Glomerular endothelial cell (primary cell): ENCODE data around the gene GMCL2. TPM values are rescaled to one million over a fixed set of nuclear protein-coding genes. Genes with fewer than 3 reads are reported as not detected.

Source experiments
- DNase-seq: peaks from one replicate; pipeline ENCODE4 v3.0.0-alpha.2; 2011; ENCODE audit warnings: low read depth, low spot score; ENCODE audit errors: extremely low read depth
- total RNA-seq: library from RNA; depleted of rRNA; stranded (reverse); fragments of >200 nt; gene quantifications from 2 replicates; pipeline ENCODE4 v1.2.3, GENCODE V29; 2015

Gene GMCL2
- total RNA-seq, 1 donor from 2014 or later = not detected

DNA sequence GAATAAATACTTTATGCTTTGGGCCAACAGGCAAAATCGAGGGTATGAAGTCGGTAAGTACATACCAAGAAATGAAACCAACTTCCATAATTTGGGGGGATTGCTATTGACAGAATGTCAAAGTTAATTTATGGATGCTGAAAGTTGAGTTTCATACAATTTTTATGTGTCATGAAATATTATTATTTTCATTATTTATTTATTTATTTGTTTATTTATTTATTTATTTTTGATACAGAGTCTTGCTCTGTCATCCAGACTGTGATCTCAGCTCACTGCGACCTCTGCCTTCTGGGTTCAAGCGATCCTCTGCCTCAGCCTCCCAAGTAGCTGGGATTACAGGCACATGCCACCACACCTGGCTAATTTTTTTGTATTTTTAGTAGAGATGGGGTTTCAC is 4.5 kb upstream of the GMCL2 start:
- no peak for DNase-seq

DNA sequence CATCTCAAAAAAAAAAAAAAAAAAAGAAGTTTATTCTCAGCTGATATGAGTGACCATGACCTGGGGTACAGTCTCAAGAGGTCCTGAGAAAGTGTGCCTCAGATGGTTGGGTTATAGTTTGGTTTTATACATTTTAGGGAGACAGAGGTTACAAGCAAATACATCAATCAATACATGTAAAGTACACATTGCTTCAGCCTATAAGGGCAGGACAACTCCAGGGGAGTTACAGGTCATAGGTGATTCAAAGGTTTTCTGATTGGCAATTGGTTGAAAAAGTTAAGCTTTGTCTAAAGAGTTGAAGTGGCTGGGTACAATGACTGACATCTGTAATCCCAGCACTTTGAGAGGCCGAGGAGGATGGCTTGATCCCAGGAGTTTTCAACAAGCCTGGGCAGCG is 2.3 kb upstream of the GMCL2 start:
- DNase-seq = no peak

GRCh38 chr5:178186427-178186826 is 744 bp downstream of the GMCL2 start:
- no peak for DNase-seq

DNA sequence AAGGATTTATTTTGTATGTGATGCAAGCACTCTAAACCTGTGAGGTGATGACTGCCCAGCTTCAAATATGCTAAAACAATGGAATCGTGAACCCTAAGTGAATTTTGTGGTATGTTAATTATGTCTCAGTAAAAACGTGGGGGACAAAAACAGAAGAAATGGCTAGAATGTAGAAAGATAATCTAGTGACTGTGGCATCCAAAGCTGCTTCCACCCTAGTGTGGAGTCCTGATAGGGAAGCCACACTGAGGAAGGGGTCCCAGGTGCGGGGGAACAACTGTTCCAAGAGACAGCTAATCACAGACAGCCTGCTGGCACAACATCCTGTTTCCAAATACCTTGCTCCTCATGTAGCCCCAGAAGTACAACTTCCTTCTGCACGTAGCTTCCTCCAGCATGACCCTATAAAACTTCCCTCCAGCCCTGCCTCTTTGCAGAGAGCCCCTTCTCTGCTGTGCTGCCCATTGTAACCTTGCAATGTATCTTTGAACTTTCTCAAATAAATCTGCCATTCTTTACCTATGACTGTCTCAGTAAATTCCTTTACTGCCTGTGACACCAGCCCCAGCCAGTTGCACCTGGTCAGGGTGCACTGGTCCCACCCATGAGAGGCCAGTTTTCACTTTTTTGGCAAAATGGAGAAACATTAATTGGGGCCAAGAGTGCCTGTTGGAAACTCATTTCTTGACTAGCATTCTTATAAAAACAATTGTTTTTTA is 4.9 kb downstream of the GMCL2 start:
- DNase-seq = no peak

DNA sequence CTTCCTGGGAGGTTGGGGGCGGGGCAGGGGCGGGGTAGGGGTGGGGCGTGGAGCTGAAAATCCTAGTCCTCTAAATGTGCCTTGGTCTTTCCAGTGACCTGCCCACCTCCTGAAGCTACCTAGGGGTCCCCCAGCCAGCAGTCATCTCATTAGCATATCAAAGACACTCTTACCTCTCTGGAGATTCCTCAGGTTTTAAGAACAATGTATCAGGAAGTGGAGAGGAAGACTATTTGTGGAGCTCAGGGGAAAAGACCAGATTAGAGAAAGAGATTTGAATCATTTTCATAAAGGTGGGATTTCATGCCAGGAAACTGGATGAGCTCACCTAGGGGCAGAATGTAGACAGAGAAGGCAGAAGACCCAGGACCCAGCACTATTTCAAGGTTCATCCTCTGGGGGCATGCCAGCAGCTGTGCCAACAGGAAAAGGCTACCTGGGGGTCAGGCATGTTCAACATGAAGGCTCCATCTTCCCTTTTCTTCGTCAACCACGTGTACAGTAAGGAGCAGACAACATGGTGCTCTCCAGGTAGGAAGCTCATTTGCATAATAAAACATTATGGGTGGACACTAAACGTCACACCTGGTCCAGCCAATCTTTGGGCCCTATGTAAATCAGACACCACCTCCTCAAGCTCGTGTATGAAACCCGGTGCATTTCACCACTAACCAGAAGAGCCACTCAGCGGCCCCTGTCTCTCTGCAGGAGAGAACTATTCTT is 6.9 kb downstream of the GMCL2 start:
- no peak for DNase-seq

- no peak for DNase-seq
Measured at GRCh38 chr5:178177569-178177968, 9.6 kb downstream of the GMCL2 start.

DNA sequence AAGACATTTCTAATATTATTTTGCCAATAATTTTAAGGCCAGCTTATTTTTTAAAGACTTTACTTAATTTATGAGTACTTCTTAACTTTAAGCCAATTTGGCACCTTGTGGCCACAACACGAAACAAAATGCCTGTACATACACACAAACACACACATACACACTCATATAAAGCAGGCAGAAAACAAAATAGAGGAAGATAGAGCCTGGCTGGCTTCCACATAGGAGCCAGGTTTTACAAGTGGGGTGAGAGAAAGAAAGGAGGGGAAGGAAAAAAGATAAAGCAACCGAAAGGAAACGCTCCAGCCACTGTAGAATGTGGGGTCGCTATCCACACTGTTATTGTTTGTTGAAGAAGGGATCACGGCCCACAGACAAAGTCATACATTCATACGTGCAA is 10.4 kb downstream of the GMCL2 start:
- no peak for DNase-seq

GRCh38 chr5:178174456-178174855 is 12.7 kb downstream of the GMCL2 start:
- no peak for DNase-seq

GRCh38 chr5:178170455-178170854 is 16.7 kb downstream of the GMCL2 start:
- no peak for DNase-seq

DNA sequence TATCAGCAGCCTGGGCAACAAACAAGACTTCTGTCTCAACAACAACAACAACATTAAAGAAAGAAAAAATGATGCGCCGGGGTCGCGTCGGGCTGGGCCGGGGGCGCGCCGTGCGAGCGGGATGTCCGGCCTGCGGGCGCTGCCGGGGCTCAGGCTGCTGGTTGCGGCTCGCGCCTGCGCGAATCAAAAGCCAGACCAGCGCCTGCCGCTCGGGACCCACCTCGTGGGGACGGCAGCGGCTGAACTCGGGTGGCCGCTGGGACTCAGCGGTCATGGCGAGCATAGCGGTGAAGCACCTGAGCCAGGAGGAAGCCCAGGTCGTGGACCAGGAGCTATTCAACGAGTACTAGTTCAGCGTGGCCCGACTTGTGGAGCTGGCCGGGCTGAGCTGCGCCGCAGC is 21.6 kb downstream of the GMCL2 start:
- no peak for DNase-seq

DNA sequence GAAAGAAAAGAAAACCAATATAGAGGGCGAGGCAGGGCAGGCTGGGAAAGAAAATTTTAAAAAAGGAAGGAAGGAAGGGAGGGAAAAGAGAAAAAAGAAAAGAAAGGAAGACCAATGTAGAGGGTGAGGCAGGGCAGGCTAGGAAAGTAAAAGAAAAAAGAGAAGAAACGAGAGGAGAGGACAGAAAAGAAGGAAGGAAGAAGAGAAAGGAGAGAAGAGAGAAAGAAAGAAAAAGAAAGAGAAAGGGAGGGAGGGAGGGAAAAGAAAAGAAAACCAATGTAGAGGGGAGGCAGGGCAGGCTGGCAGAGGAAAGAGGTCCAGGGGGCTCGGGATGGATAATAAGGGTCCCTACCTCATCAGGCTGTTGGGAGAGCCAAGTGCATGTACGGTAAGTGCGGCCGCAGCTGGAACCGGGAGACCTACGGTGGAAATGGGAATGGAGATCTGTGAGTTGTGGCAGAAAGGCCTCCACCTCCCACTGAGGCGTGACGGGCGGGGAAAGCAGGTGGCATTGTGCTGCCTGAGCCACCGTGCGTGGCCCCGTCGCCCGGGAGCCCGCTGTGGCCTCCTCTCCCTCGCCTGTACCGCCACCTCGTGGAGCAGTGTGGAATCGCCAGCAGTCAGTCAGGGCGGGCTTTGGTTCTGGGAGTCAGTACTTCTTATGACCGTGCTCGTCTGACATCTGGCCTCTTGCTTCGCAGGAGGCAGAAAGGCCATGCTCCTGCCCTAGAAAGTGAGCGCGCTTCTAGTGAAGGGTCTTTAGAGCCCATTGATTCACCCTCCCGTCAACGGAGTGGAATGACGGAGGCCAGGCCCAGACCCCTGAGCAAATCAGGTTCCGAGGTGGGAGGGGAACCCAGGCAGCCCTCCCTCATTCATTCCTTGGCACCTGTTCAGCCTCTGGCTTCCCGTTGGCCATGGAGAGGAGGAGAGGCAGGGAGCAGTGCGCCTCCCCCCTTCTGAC is 23.1 kb downstream of the GMCL2 start:
- DNase-seq = no peak

- DNase-seq = no peak
Measured at GRCh38 chr5:178162481-178162880, 24.7 kb downstream of the GMCL2 start.

DNA sequence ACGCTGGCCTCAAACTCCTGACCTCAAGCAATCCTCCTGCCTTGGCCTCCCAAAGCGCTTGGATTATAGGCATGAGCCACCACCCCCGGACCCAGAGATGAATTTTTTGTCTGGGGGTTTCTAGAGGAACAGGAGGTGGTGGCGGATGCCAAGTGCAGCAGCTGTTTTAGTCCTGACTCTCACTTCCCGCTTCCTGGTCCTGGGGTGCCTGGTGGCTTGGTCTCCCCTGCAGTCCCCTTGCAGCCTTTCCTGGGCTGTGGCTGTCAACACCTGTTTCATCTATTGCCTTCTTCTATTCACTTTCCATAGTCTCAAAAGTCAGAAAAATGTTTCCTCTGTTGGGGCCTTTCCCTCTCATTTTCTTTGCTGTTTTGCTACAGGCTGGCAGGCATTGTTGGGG is 27.0 kb downstream of the GMCL2 start:
- no peak for DNase-seq

- DNase-seq = no peak
Measured at GRCh38 chr5:178155065-178155464, 32.1 kb downstream of the GMCL2 start.

- DNase-seq = peak; percentile 93
Measured at GRCh38 chr5:178153530-178154340, 33.4 kb downstream of the GMCL2 start, which contains the start of gene NHP2. Gene NHP2 (minus strand): TSS chr5:178153885. CDS start chr5:178153817, 68 bp downstream.

- DNase-seq = no peak
Measured at GRCh38 chr5:178152491-178153444, 34.4 kb downstream of the GMCL2 start.

GRCh38 chr5:178150977-178151734 is 36.0 kb downstream of the GMCL2 start:
- DNase-seq = no peak

DNA sequence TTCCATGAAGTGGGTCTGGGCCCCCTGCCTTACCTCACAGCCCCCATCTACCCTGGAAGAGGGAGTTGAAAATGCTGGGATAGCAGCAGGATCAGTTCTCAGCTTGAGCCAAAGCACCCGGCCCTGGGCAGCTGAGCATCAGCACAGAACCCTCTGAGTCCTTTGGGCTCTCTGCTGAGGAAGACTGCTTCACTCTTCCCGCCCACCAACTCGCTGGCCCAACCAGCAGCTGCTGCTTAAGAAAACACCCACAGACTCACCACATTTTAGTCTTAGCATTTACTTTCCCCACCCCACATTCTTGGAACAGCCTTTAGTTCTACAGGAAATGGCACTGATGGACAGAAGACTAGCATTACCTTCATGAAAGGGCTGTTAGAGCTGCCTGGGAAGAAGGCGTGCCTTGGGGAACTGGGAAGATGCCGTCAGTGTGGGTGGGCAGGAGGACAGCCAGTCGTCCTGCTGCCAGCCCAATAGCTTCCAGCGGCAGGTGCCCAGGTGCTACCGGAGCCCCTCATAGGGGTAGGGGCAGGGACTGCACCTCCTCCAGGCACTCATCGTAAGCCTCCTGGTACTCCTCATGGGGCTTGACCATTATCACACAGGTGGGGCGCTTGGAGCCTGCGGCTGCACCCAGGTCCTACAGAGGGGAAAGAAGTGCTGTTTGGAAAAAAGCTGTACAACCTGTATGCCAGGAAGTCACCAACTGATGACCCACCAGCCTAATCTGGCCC is 37.8 kb downstream of the GMCL2 start:
- no peak for DNase-seq
